ENCODE data around the gene CLDN2. TPM values are rescaled to one million over a fixed set of nuclear protein-coding genes. Genes with fewer than 3 reads are reported as not detected.

The CLDN2 gene
- polyA plus RNA-seq, 3 donors: not detected

GRCh38 chrX:106936246-106936645, 16.0 kb downstream of the CLDN2 start:
- Histone ChIP-seq H3K9ac (ENCODE audit: insufficient read depth, low read length, poor library complexity, severe bottlenecking) (no peak overlapping the region), H4K20me1 (ENCODE audit: insufficient read depth, low read length) (no peaks in the 10 kb centered on the region), H3K9me3 (replicated peaks in 1 of 2; ENCODE audit: control insufficient read depth in 1 of 2, insufficient read depth in 1 of 2, low read length in 2 of 2) (no peaks in the 10 kb centered on the region), H3K79me2 (ENCODE audit: insufficient read depth, low read length) (no peaks in the 10 kb centered on the region), H3K4me2 (replicated peaks; ENCODE audit: extremely low read depth, low read length, poor library complexity, severe bottlenecking) (no peak overlapping the region), H3K4me1 (ENCODE audit: control insufficient read depth in 1 of 2, insufficient read depth in 2 of 2, low read length in 2 of 2) (no peaks in the 10 kb centered on the region), H2AFZ (ENCODE audit: insufficient read depth, low read depth, low read length, poor library complexity, severe bottlenecking) (no peak overlapping the region), H3K27ac (ENCODE audit: low read depth in 1 of 2, low read length in 2 of 2) (no peak overlapping the region), H3K4me3 (replicated peaks in 1 of 3; ENCODE audit: low read depth in 2 of 3, low read length in 3 of 3) (no peak overlapping the region), H3K27me3 (ENCODE audit: control insufficient read depth in 2 of 2, insufficient read depth in 2 of 2, low read length in 2 of 2) (no peaks in the 10 kb centered on the region), H3K36me3 (replicated peaks in 1 of 2; ENCODE audit: control insufficient read depth in 1 of 2, insufficient read depth in 2 of 2, low read length in 2 of 2) (no peaks in the 10 kb centered on the region)
- Mint-ChIP-seq H3K27ac (no peak overlapping the region), H3K36me3 (no peaks in the 10 kb centered on the region), H3K9me3 (no peaks in the 10 kb centered on the region), H3K4me1 (peaks cover 2% of the 10 kb centered on the region), H3K4me3 (no peak overlapping the region), H3K27me3 (ENCODE audit: low read depth in 3 of 3) (peaks cover 0 to 2% (median 2%) of the 10 kb centered on the region in 3 donors)
- intact Hi-C loops (cut with micrococcal nuclease): no loop called here
- no CpG with 5 or more reads among the region's 1 CpG for WGBS (ENCODE audit: insufficient coverage)
- TF ChIP-seq CTCF (IDR thresholded peaks at IDR 0.05): no peak
- DNase-seq: no peak

- intact Hi-C loops (cut with micrococcal nuclease): no loop called here
Measured at GRCh38 chrX:106939566-106939965, 19.4 kb downstream of the CLDN2 start.

More at GRCh38 chrX:106939566-106939965, 19.4 kb downstream of the CLDN2 start:
- H3K4me1 Mint-ChIP-seq: no peaks in the 10 kb centered on the region
- Histone ChIP-seq H3K27me3 (ENCODE audit: control insufficient read depth in 2 of 2, insufficient read depth in 2 of 2, low read length in 2 of 2) (no peaks in the 10 kb centered on the region), H3K27ac (ENCODE audit: low read depth in 1 of 2, low read length in 2 of 2) (no peak overlapping the region), H2AFZ (ENCODE audit: insufficient read depth, low read depth, low read length, poor library complexity, severe bottlenecking) (no peak overlapping the region), H3K79me2 (ENCODE audit: insufficient read depth, low read length) (no peaks in the 10 kb centered on the region), H4K20me1 (ENCODE audit: insufficient read depth, low read length) (no peaks in the 10 kb centered on the region), H3K9ac (ENCODE audit: insufficient read depth, low read length, poor library complexity, severe bottlenecking) (no peak overlapping the region), H3K36me3 (replicated peaks in 1 of 2; ENCODE audit: control insufficient read depth in 1 of 2, insufficient read depth in 2 of 2, low read length in 2 of 2) (no peaks in the 10 kb centered on the region), H3K4me2 (replicated peaks; ENCODE audit: extremely low read depth, low read length, poor library complexity, severe bottlenecking) (no peak overlapping the region), H3K9me3 (replicated peaks in 1 of 2; ENCODE audit: control insufficient read depth in 1 of 2, insufficient read depth in 1 of 2, low read length in 2 of 2) (no peaks in the 10 kb centered on the region), H3K4me3 (replicated peaks in 1 of 3; ENCODE audit: low read depth in 2 of 3, low read length in 3 of 3) (no peak overlapping the region), H3K4me1 (ENCODE audit: control insufficient read depth in 1 of 2, insufficient read depth in 2 of 2, low read length in 2 of 2) (no peaks in the 10 kb centered on the region)
- no CpG with 5 or more reads among the region's 3 CpGs for WGBS (ENCODE audit: insufficient coverage)
- peaks cover 0 to 3% (median 1%) of the 10 kb centered on the region in 3 donors for H3K27me3 Mint-ChIP-seq (ENCODE audit: low read depth in 3 of 3)
- no peak overlapping the region for H3K4me3 Mint-ChIP-seq
- no peaks in the 10 kb centered on the region for H3K9me3 Mint-ChIP-seq
- TF ChIP-seq CTCF (IDR thresholded peaks at IDR 0.05): no peak
- DNase-seq: no peak
- no peaks in the 10 kb centered on the region for H3K36me3 Mint-ChIP-seq
- H3K27ac Mint-ChIP-seq: no peak overlapping the region
